ENCODE results near the gene ATP4B.

Gene ATP4B

DNA sequence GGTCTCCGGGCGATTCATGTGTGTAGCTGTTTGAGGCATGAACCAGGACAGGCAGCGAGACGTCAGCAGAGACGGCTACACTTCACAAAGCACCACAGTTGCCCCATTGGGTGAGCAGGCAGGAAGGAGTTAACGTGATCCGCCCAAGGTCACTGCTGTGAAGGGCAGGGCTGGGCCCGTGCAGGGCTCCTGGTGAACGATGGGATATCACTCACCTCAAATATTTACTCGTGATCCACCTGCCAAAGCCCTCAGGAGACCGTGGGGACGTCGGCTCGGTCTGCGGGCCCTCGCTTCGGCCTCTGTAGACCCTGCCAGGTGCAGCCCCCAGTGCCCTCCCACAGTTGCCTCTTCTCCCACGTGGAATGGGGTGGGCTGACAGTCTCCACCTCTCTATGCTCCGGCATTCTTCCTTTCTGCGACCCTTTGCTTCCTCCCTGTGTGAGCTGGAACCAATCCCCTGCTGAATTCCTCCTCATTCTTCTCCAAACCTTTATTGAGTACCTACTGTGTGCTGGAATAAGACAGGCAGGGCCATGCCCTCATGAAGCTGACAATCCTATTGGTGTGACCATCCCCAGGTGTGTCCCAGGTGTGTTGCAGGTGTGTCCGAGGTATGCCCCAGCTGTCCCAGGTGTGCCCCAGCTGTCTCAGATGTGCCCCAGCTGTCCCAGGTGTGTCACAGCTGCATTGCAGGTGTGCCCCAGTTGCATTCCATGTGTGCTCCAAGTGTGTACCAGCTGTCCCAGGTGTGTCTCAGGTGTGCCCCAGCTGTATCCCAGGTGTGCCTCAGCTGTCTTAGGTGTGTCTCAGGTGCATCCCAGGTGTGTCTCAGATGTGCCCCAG is 7.0 kb upstream of the ATP4B start:
- TF ChIP-seq GATA2 (IDR thresholded peaks at IDR 0.05; ENCODE audit: low read depth, low read length) (no peak), GATA3 (IDR thresholded peaks at IDR 0.05; ENCODE audit: low read depth, low read length) (no peak)

- no peak for TF ChIP-seq GATA2 (IDR thresholded peaks at IDR 0.05; ENCODE audit: low read depth, low read length)
- TF ChIP-seq GATA3 (IDR thresholded peaks at IDR 0.05; ENCODE audit: low read depth, low read length) = no peak
Measured at GRCh38 chr13:113663934-113664333, 5.9 kb upstream of the ATP4B start.

DNA sequence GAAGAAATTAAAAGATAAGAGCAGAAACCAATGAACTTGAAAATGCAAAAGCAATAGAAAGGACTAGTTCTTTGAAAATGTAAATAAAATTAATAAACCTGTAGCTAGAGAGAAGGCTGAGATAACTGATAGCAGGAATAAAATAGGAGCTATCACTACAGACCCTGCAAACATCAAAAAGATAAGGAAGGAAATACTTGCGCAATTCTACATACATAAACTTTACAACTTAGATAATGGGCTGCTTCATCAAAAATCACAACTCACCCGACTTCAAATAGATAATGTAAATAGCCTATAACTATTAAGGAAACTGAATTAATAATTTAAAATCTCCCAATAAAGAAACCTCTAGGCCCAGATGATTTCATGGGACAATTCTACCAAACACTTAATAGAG is 3.5 kb upstream of the ATP4B start:
- TF ChIP-seq GATA2 (IDR thresholded peaks at IDR 0.05; ENCODE audit: low read depth, low read length) = no peak
- no peak for TF ChIP-seq GATA3 (IDR thresholded peaks at IDR 0.05; ENCODE audit: low read depth, low read length)

DNA sequence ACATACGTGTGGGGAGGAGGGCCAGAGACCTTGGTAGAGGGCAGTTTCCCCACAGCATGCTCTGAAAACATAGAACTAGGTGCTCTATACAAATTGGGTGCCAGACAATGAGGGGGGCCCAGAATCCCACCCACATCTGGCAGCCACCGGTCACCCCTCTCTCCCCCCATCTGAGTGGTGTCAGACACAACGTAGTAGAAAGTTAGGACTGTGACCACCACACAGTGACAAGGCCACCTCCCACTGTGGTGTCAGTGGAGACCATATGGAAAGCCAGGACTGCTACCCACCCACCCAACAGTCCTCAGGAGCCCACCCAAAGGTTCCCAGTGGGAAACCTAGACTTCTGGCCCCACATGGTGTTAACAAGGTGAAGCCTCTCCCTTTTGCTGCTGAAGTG is 2.1 kb upstream of the ATP4B start:
- no peak for TF ChIP-seq GATA3 (IDR thresholded peaks at IDR 0.05; ENCODE audit: low read depth, low read length)
- no peak for TF ChIP-seq GATA2 (IDR thresholded peaks at IDR 0.05; ENCODE audit: low read depth, low read length)

DNA sequence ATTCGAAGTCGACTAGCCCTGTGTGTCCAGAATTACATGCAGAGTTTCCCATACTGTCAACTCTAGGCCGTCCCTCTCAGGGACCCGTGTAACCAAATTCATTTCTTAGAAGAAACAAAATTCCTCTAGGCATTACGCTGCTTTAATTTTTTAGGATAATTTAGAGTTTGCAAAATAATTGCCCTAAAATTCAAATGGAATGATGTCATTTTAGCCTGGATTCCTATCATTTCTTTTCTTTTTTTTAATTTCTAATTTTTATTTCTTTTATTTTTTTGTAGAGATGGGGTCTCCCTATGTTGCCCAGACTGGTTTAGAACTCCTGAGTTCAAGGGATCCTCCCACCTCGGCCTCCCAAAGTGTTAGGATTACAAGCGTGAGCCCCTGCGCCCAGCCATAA is 1.3 kb upstream of the ATP4B start:
- TF ChIP-seq GATA2 (IDR thresholded peaks at IDR 0.05; ENCODE audit: low read depth, low read length) (no peak), GATA3 (IDR thresholded peaks at IDR 0.05; ENCODE audit: low read depth, low read length) (no peak)

DNA sequence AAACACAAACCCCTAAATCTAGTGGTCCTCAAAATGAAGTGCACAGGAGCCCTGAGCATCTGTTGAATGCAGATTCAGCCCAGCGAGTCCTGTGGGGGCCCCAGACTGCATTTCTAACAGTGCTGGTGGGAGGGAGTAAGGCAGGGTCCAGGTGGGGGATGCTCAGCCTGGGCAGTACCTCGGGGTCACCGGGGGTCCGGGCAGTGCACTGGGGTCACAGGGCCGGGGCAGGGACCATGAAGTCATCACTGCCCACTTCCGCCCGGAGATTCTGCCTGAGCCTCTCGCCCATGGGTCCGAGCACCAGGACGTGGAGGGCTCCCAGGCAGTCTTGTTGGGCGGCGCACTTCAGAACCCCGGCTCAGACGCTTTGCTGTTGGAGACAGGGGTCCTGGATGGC is 838 bp upstream of the ATP4B start:
- TF ChIP-seq GATA2 (IDR thresholded peaks at IDR 0.05; ENCODE audit: low read depth, low read length) (no peak), GATA3 (IDR thresholded peaks at IDR 0.05; ENCODE audit: low read depth, low read length) (no peak)

DNA sequence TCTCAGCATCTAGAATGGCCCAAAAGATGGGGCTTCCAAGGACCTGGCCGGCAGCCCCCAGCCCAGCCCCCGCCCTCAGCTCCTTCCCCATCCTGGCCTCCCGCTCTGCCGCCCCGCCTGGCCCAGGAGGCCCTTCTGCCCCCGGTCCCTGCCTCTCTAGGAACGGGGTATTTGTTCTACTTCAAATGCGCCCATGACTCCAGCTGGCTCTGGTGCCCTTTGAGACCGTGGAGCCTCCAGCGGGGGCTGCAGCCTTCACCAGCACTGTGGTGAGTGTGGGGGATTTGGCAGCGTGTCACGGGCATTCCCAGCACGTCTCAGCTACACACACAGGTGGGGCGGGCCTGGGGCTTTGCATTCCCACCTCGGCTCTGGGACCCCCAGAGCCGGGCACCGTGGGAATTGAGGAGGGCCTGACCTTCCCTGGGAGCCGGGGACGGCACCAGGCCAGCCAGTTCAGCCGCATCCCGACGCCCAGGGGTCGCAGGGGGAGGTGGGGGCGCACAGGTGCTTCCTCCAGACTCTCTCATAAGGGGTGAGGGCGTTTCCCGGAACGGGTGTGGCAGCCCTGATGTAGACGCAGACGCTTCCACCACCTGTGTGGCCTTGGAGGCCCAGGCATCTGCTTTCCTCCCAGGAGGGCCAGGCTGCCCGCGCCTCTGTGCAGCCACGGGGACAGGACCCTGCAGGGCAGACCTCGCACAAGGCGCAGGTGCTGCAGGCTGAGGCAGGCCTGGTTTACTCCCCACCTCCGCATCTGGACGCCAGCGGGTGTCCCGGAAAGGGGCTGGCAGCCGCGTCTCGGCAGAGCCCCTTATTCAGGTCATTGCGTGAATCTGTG is 947 bp downstream of the ATP4B start:
- no peak for TF ChIP-seq GATA2 (IDR thresholded peaks at IDR 0.05; ENCODE audit: low read depth, low read length)
- TF ChIP-seq GATA3 (IDR thresholded peaks at IDR 0.05; ENCODE audit: low read depth, low read length) = no peak

DNA sequence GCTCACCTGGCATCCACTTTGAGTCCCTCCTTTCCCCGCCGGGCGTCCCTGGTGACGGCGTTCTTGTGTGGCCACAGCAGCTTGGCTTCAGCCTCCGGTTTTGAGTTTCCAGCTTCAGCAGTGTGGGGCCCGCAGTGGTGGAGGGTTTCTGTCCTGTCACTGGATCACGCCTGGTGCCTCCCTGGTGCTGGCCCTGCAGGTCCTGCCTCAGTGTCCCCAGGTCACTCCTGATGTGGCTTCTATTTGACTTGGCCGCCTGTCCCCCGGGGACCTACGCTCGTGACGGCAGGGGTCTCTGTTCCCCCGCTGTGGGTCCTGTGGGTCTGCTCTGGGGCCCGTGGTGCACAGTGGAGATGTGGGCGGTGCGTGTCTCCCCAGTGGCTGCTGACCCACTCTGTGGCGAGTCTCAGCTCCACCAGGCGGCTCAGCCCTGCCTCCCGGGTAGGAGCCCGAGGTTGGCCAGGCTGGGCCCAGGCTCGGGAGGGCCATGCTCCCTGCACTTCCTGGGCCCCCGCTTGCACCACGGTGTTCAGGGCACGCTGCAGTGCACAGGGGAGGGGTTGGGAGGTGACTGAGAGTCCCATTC is 1.9 kb downstream of the ATP4B start:
- no peak for TF ChIP-seq GATA2 (IDR thresholded peaks at IDR 0.05; ENCODE audit: low read depth, low read length)
- no peak for TF ChIP-seq GATA3 (IDR thresholded peaks at IDR 0.05; ENCODE audit: low read depth, low read length)

- no peak for TF ChIP-seq GATA2 (IDR thresholded peaks at IDR 0.05; ENCODE audit: low read depth, low read length)
- TF ChIP-seq GATA3 (IDR thresholded peaks at IDR 0.05; ENCODE audit: low read depth, low read length) = no peak
Measured at GRCh38 chr13:113655346-113656002, 2.5 kb downstream of the ATP4B start.

- no peak for TF ChIP-seq GATA3 (IDR thresholded peaks at IDR 0.05; ENCODE audit: low read depth, low read length)
- TF ChIP-seq GATA2 (IDR thresholded peaks at IDR 0.05; ENCODE audit: low read depth, low read length) = no peak
Measured at GRCh38 chr13:113654591-113655345, 3.2 kb downstream of the ATP4B start.

DNA sequence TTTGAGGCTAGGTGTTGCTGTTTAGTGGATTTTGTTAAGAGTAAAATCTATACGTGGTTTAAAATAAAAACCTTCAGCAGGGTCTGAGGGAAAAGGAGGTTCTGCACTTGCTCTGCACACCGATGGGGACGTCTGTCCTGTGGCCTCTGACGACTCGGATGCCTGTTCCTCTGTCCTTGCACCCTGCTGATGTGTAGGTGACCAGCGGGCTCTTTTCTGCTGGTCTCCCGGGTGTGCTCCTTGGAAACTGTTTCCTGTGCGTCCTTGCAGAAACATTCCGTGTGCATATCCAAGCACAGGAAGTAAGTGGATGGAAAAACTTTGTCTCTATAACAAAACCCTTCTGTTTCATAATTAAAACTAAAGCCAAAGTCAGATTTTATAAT is 3.8 kb downstream of the ATP4B start:
- TF ChIP-seq GATA2 (IDR thresholded peaks at IDR 0.05; ENCODE audit: low read depth, low read length) = no peak
- no peak for TF ChIP-seq GATA3 (IDR thresholded peaks at IDR 0.05; ENCODE audit: low read depth, low read length)

- TF ChIP-seq GATA3 (IDR thresholded peaks at IDR 0.05; ENCODE audit: low read depth, low read length) (no peak), GATA2 (IDR thresholded peaks at IDR 0.05; ENCODE audit: low read depth, low read length) (no peak)
Measured at GRCh38 chr13:113653264-113654174, 4.5 kb downstream of the ATP4B start.
